HepG2 (cell line): ENCODE results near the gene DNAJC4. TPM values are rescaled to one million over a fixed set of nuclear protein-coding genes. Genes with fewer than 3 reads are reported as not detected.
"Not testable (repeated sequence)": the region's sequence is repeated elsewhere in the genome, so short reads cannot be mapped to it uniquely, and the experiment has no call there.

Experiments used
- ATAC-seq: fragments of 200-7000 bp; cut with Tn5 transposase; 3 replicates; pipeline ENCODE4 v1.9.1; 2020; ENCODE audit warnings: mild to moderate bottlenecking, moderate library complexity
- BruUV-seq: library from RNA; stranded (reverse); fragments of 400-500 nt; replicated peaks from 2 replicates; lab custom pipeline; 2021; lab: Mats Ljungman, UMichigan
- CTCF ChIA-PET: fragments of 300-600 bp; formaldehyde crosslinking; extraction: SDS; loops from one replicate; lab custom pipeline; 2021; ENCODE audit warnings: low total read pairs, inconsistent platforms, low intra/inter-chr PET ratio; lab: Yijun Ruan, JAX
- POLR2A ChIA-PET: fragments of 350-600 bp; sonication (Branson Sonifier 250); formaldehyde crosslinking; loops from one replicate; lab custom pipeline; 2020; ENCODE audit warnings: antibody characterized with exemption, inconsistent platforms; lab: Yijun Ruan, JAX
- DNase-seq: peaks from one replicate; pipeline ENCODE4 v3.0.0-alpha.2; 2015; ENCODE audit warnings: low spot score
- FAIRE-seq: peaks from 3 replicates; lab custom pipeline; 2011; peaks lifted over from hg19 to GRCh38; lab: Jason Lieb, UNC
- H2AFZ ChIP-seq: one replicate; pipeline ENCODE4 v1.6.1; 2011; ENCODE audit warnings: low read length, inconsistent platforms
- H3K27ac ChIP-seq: fragments of 300-600 bp; 3 replicates; pipeline ENCODE4 v1.8.0; 2011; ENCODE audit warnings: mixed run types, mild to moderate bottlenecking, mixed read lengths, low read length, inconsistent platforms; ENCODE audit not compliant: insufficient read depth; ENCODE audit errors: extremely low read length
- H3K27me3 ChIP-seq, 2 experiments: fragments of 200-600 bp in 1 of 2; 2 replicates in 1 of 2; 3 replicates in 1 of 2; pipeline versions ENCODE4 v1.6.0 to v1.8.0; 2011; ENCODE audit warnings: low read length in 2 of 2, mild to moderate bottlenecking in 2 of 2, moderate library complexity in 2 of 2, inconsistent platforms in 1 of 2; ENCODE audit not compliant: insufficient read depth in 2 of 2, control insufficient read depth in 1 of 2
- H3K36me3 ChIP-seq, 2 experiments: fragments of 200-600 bp in 1 of 2; replicated peaks in 1 of 2; 2 replicates in 1 of 2; 3 replicates in 1 of 2; pipeline versions ENCODE4 v1.5.1 to v1.8.0; 2011; ENCODE audit warnings: low read length in 2 of 2, inconsistent platforms in 1 of 2; ENCODE audit not compliant: insufficient read depth in 2 of 2, control insufficient read depth in 1 of 2
- H3K4me1 ChIP-seq: 2 replicates; pipeline ENCODE4 v1.5.1; 2012; ENCODE audit warnings: low read length, inconsistent platforms; ENCODE audit not compliant: insufficient read depth
- H3K4me2 ChIP-seq: 2 replicates; pipeline ENCODE4 v1.6.0; 2011; ENCODE audit warnings: low read depth, low read length, inconsistent platforms
- H3K4me3 ChIP-seq, 3 experiments: fragments of 200-600 bp in 1 of 3; sonication (generic), shearing (Covaris generic) in 1 of 3; replicated peaks in 1 of 3; 2 replicates each; pipeline ENCODE4 v1.5.1; 2011 to 2016; ENCODE audit warnings: low read length in 3 of 3, inconsistent platforms in 2 of 3, low read depth in 2 of 3, mild to moderate bottlenecking in 2 of 3, control low read depth in 1 of 3, mixed read lengths in 1 of 3; ENCODE audit not compliant: insufficient read depth in 1 of 3
- H3K79me2 ChIP-seq: one replicate; pipeline ENCODE4 v1.6.1; 2011; ENCODE audit warnings: low read length, inconsistent platforms; ENCODE audit not compliant: insufficient read depth
- H3K9ac ChIP-seq: 2 replicates; pipeline ENCODE4 v1.6.0; 2011; ENCODE audit warnings: mild to moderate bottlenecking, low read depth, low read length, inconsistent platforms; ENCODE audit not compliant: insufficient read depth
- H3K9me3 ChIP-seq: 2 replicates; pipeline ENCODE4 v1.5.1; 2012; ENCODE audit warnings: mild to moderate bottlenecking, low read length
- H4K20me1 ChIP-seq: 2 replicates; pipeline ENCODE4 v1.6.0; 2011; ENCODE audit warnings: inconsistent platforms, mild to moderate bottlenecking, low read length, moderate library complexity; ENCODE audit not compliant: insufficient read depth
- MTA1 ChIP-seq: sonication (generic); formaldehyde crosslinking; IDR thresholded peaks from 2 replicates; pipeline ENCODE4 v1.4.0; 2020; ENCODE audit warnings: missing genetic modification reagents, mild to moderate bottlenecking, borderline replicate concordance
- NRL ChIP-seq: sonication (generic); formaldehyde crosslinking; IDR thresholded peaks from 2 replicates; pipeline ENCODE4 v1.5.0; 2020; ENCODE audit warnings: missing genetic modification reagents, mild to moderate bottlenecking, moderate library complexity, borderline replicate concordance
- POLR2G ChIP-seq: fragments of 200-400 bp; formaldehyde crosslinking; IDR thresholded peaks from 2 replicates; pipeline ENCODE4 v1.6.1; 2018; ENCODE audit warnings: mild to moderate bottlenecking, low read depth, low read length, moderate library complexity
- TEAD3 ChIP-seq: optimal IDR thresholded peaks from 2 replicates; pipeline ENCODE3; 2016; ENCODE audit warnings: borderline replicate concordance
- TMF1 ChIP-seq: sonication (generic); formaldehyde crosslinking; IDR thresholded peaks from 2 replicates; pipeline ENCODE4 v1.8.1; 2022; ENCODE audit warnings: low read depth, missing genetic modification reagents
- YEATS4 ChIP-seq: sonication (generic); formaldehyde crosslinking; IDR thresholded peaks from 2 replicates; pipeline ENCODE4 v1.4.0; 2020; ENCODE audit warnings: missing genetic modification reagents, borderline replicate concordance
- YY1 ChIP-seq: IDR thresholded peaks from 2 replicates; pipeline ENCODE4 v1.6.1; 2011; ENCODE audit warnings: low read length, low read depth, moderate library complexity, mild to moderate bottlenecking; ENCODE audit not compliant: insufficient read depth, insufficient replicate concordance
- ZFP36 ChIP-seq: fragments of 150-350 bp; IDR thresholded peaks from 2 replicates; pipeline ENCODE4 v1.6.1; 2018; ENCODE audit warnings: borderline replicate concordance, low read length, low read depth; ENCODE audit not compliant: partially characterized antibody
- ZNF282 ChIP-seq: fragments of 450-650 bp; IDR thresholded peaks from 2 replicates; pipeline ENCODE4 v1.6.1; 2018; ENCODE audit not compliant: partially characterized antibody
- ZNF326 ChIP-seq: sonication (generic); formaldehyde crosslinking; IDR thresholded peaks from 2 replicates; pipeline ENCODE4 v1.4.0; 2020; ENCODE audit warnings: missing genetic modification reagents, borderline replicate concordance
- ZNF777 ChIP-seq: sonication (generic); formaldehyde crosslinking; IDR thresholded peaks from 2 replicates; pipeline ENCODE4 v1.4.0; 2020; ENCODE audit warnings: missing genetic modification reagents
- ZNF788 ChIP-seq: sonication (generic); formaldehyde crosslinking; IDR thresholded peaks from 2 replicates; pipeline ENCODE4 v1.5.0; 2020; ENCODE audit warnings: mild to moderate bottlenecking, missing genetic modification reagents, borderline replicate concordance
- WGBS: methylation state at CpG from one replicate; pipeline ENCODE4 v1.1.6; 2017; ENCODE audit warnings: low lambda C conversion rate; 5-methylcytosine and 5-hydroxymethylcytosine counted together
- in situ Hi-C: cut with HindIII; loops from 2 replicates; pipeline ENCODE4 v1.10.0; 2017; ENCODE audit warnings: low pct_unique_long_range_greater_than_20kb; ENCODE audit not compliant: extremely low pct_ligation_motif_present
- intact Hi-C: fragments of 100-400 bp; cut with micrococcal nuclease; formaldehyde crosslinking; loops from one replicate; pipeline ENCODE4 v1.10.0; 2022; ENCODE audit not compliant: unreplicated experiment
- polyA plus RNA-seq, 8 experiments: library from polyadenylated mRNA; depleted of rRNA in 3 of 8; stranded (reverse) in 7 of 8; unstranded in 1 of 8; fragments of >200 nt; fragmentation: Illumina TruSeq in 4 of 8; extraction: Trizol in 4 of 8; gene quantifications; 2 replicates each; pipeline versions ENCODE4 v1.2.1 to v1.2.3, GENCODE V29; 2011 to 2016; ENCODE audit warnings: low read depth in 4 of 8, missing spikeins in 1 of 8, mixed read lengths in 1 of 8; ENCODE audit not compliant: insufficient read depth in 1 of 8
- total RNA-seq, 5 experiments: library from RNA; depleted of rRNA; stranded (reverse); fragments of >200 nt; fragmentation: Illumina TruSeq; extraction: Trizol; gene quantifications; 2 replicates each; pipeline ENCODE4 v1.2.3, GENCODE V29; 2016; ENCODE audit warnings: low read depth in 1 of 5
- TF ChIP-seq, protein P1 (sequence below): IDR thresholded peaks from 2 replicates; pipeline ENCODE4 v1.6.1; 2012; ENCODE audit warnings: inconsistent platforms
- TF ChIP-seq, protein P2 (sequence below): sonication (generic); formaldehyde crosslinking; IDR thresholded peaks from 2 replicates; pipeline ENCODE4 v1.8.0; 2022; ENCODE audit warnings: low read depth, missing genetic modification reagents
- TF ChIP-seq, protein P3 (sequence below): sonication (generic); formaldehyde crosslinking; IDR thresholded peaks from 2 replicates; pipeline ENCODE4 v1.4.0; 2020; ENCODE audit warnings: missing genetic modification reagents

The DNAJC4 gene
- total and polyA plus RNA-seq, 2 of the 13 experiments (the other 11 are each of a cell fraction or from before 2014, with no cell fraction given), result 10.3 to 60.8 TPM

DNA sequence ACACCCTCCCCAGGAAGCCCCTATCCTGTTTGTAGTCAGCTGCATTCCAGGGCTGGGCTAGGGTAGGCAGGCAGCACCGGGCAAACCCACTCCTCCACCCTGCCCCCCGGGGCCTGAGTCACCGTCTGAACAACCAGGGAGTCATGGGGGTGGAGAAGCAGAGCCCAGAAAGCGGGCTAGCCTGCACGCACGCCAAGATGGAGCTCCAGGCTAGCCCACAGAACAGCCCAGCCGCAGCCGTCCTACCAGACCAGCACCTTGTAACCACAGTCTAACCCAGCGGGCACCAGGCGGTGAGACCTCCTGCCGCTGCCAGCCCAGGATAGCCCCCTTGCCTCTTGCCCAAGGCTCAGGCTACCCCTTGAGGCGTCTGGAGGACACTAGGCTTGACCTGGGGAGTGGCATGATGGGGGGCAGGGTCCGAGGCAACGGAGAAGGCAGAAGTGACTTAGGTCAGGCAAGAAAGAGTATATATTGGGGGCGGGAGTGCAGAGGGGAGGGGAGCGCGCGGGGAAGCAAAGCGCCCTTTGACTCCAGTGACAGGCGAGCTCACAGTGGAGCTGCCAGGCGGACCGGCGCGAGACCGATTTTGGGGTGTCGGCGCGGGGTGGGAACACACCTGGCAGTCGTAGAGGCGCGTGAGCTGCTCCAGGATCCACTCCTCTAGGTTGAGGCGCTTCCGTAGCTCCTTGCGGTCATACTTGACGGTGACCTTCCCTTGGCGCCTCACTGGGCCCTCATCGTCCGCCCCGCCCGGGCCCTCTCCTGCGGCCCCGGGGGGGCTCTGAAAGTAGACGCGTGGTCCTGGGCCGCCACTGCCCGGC is 15.7 kb downstream of the DNAJC4 start (continued):
- TF ChIP-seq, protein P1, sequence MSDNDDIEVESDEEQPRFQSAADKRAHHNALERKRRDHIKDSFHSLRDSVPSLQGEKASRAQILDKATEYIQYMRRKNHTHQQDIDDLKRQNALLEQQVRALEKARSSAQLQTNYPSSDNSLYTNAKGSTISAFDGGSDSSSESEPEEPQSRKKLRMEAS, result peak; percentile 28; the same call in 1 of the 2 replicates
- peak; percentile 39 for TF ChIP-seq TEAD3 (CRISPR knock-in tag)
- TF ChIP-seq ZNF326, result no peak
- 0 out of 2 replicates have a peak, but pooled peaks have one; percentile 58 for TF ChIP-seq MTA1
- peak; percentile 44; the same call in 1 of the 2 replicates for TF ChIP-seq POLR2G
- 0 out of 2 replicates have a peak, but pooled peaks have one; percentile 35 for TF ChIP-seq NRL (CRISPR knock-in tag)
- no peak for TF ChIP-seq ZNF282
- 0 out of 2 replicates have a peak, but pooled peaks have one; percentile 18 for TF ChIP-seq ZNF788

DNA sequence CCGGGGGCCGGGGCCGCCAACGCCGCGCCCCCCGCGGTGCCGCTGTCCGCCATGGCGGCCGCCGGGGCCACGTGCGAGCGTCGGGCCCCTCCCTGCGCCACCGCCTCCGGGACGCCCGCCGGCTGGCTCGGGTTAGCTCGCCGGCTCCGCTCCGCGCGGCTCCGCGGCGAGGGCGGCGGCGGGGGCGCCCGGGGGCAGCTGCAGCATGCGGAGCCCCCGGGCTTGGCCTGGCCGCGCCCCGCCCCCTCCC is 16.2 kb downstream of the DNAJC4 start:
- peak overlapping the region; percentile 68 for H3K27ac ChIP-seq
- H3K9ac ChIP-seq, result peak overlapping the region; percentile 79
- H3K4me2 ChIP-seq, H3K9me3 ChIP-seq, FAIRE-seq, BruUV-seq, H3K27me3 ChIP-seq, in situ Hi-C loops, H4K20me1 ChIP-seq, ATAC-seq, DNase-seq, CTCF ChIA-PET, H2AFZ ChIP-seq: not testable (repeated sequence)
- H3K4me1 ChIP-seq, result peaks cover 66% of the 10 kb centered on the region
- POLR2A ChIA-PET, result interaction anchor here (1.2 to 8.3 kb wide), 7 partner anchors 9 to 71 kb away, joined by 5 to 113 read pairs (median 7); partner anchors contain the start of genes NUDT22, PRDX5, STIP1 and TRMT112
- intact Hi-C loops, result loop anchor here (5.0 kb wide), 1 partner anchor 56 kb away; the partner anchor contains the start of gene CATSPERZ
- peaks cover 26% of the 10 kb centered on the region for H3K79me2 ChIP-seq
- TF ChIP-seq YEATS4 (CRISPR knock-in tag) (peak; percentile 10; the same call in 1 of the 2 replicates), YY1 (peak; percentile 7), ZFP36 (peak; percentile 63), TMF1 (CRISPR knock-in tag) (0 out of 2 replicates have a peak, but pooled peaks have one; percentile 31), ZNF777 (CRISPR knock-in tag) (peak; percentile 14; the same call in 1 of the 2 replicates)
- TF ChIP-seq, protein P2, sequence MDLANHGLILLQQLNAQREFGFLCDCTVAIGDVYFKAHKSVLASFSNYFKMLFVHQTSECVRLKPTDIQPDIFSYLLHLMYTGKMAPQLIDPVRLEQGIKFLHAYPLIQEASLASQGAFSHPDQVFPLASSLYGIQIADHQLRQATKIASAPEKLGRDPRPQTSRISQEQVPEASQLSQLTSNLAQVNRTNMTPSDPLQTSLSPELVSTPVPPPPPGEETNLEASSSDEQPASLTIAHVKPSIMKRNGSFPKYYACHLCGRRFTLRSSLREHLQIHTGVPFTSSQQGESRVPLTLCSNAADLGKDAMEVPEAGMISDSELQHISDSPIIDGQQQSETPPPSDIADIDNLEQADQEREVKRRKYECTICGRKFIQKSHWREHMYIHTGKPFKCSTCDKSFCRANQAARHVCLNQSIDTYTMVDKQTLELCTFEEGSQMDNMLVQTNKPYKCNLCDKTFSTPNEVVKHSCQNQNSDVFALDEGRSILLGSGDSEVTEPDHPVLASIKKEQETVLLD, result peak; percentile 66; the same call in 1 of the 2 replicates
- TF ChIP-seq, protein P3, sequence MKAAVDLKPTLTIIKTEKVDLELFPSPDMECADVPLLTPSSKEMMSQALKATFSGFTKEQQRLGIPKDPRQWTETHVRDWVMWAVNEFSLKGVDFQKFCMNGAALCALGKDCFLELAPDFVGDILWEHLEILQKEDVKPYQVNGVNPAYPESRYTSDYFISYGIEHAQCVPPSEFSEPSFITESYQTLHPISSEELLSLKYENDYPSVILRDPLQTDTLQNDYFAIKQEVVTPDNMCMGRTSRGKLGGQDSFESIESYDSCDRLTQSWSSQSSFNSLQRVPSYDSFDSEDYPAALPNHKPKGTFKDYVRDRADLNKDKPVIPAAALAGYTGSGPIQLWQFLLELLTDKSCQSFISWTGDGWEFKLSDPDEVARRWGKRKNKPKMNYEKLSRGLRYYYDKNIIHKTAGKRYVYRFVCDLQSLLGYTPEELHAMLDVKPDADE (CRISPR knock-in tag), result 0 out of 2 replicates have a peak, but pooled peaks have one; percentile 41
- peaks cover 0 to 11% of the 10 kb centered on the region in 2 experiments; a peak in 2 of 5 replicates for H3K36me3 ChIP-seq
- H3K4me3 ChIP-seq, result peak overlapping the region; percentile 76 to 95 (median 79); a peak in 4 of 6 replicates
- 0% methylated on average over 6 of the region's 43 CpGs for WGBS
